Measurements from ENCODE around the gene CEMP1. TPM values are rescaled to one million over a fixed set of nuclear protein-coding genes. Genes with fewer than 3 reads are reported as not detected.

The CEMP1 gene
- total RNA-seq, 1 experiment from 2014 or later: not detected

DNA sequence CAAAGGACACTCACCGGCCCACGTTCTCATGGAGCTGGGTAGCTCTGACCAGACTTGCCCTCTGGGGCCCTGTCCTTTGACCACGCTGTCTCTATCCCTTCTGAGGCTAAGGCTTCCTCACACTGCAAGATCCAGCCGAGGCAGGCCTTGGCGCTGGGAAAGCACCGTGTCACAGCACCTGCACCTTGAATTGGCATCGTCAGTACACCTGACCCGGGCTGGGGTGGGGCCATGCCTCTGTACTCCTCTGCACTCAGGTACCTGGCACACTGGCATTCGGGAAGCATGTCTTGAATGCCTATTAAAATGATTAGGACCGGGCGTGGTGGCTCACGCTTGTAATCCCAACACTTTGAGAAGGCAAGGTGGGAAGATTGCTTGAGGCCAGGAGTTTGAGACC lies 50.3 kb downstream of the CEMP1 start:
- Histone ChIP-seq H3K4me1 (peaks cover 22% of the 10 kb centered on the region), H3K27ac (no peak overlapping the region), H3K27me3 (no peaks in the 10 kb centered on the region), H3K4me3 (no peak overlapping the region), H3K9me3 (replicated peaks) (no peaks in the 10 kb centered on the region), H3K36me3 (no peaks in the 10 kb centered on the region)
- no peak for DNase-seq

Other genes with a start within 250 kb of the CEMP1 start
- gene ABCA3, start 190.7 kb downstream of the CEMP1 start, total RNA-seq (2014; rRNA removed; shearing (Covaris generic)): 0.10 TPM in 2 replicates
- gene CCNF, start 102.0 kb downstream of the CEMP1 start, total RNA-seq (2014; rRNA removed; shearing (Covaris generic)): 52.8 and 54.8 TPM in 2 replicates
- gene TEDC2, start 71.3 kb downstream of the CEMP1 start, total RNA-seq (2014; rRNA removed; shearing (Covaris generic)): 26.0 and 30.9 TPM in 2 replicates
- 5.1 and 5.6 TPM in 2 replicates for gene NTN3, start 60.1 kb downstream of the CEMP1 start, total RNA-seq (2014; rRNA removed; shearing (Covaris generic))
- 19.8 and 21.8 TPM in 2 replicates for gene TBC1D24, start 56.3 kb downstream of the CEMP1 start, total RNA-seq (2014; rRNA removed; shearing (Covaris generic))
- gene ATP6V0C, start 17.5 kb downstream of the CEMP1 start, total RNA-seq (2014; rRNA removed; shearing (Covaris generic)): 28.7 and 28.8 TPM in 2 replicates
- 14.8 and 16.1 TPM in 2 replicates for gene AMDHD2, start 11.0 kb downstream of the CEMP1 start, total RNA-seq (2014; rRNA removed; shearing (Covaris generic))
- 27.9 and 28.0 TPM in 2 replicates for gene PDPK1, start 6.6 kb upstream of the CEMP1 start, total RNA-seq (2014; rRNA removed; shearing (Covaris generic))
- 42.0 and 42.9 TPM in 2 replicates for gene KCTD5, start 151.1 kb upstream of the CEMP1 start, total RNA-seq (2014; rRNA removed; shearing (Covaris generic))
- 0.33 and 0.40 TPM in 2 replicates for gene PRSS27, start 188.8 kb upstream of the CEMP1 start, total RNA-seq (2014; rRNA removed; shearing (Covaris generic))
- gene SRRM2, start 221.2 kb upstream of the CEMP1 start, total RNA-seq (2014; rRNA removed; shearing (Covaris generic)): 85.9 and 107 TPM in 2 replicates
- gene ELOB, start 245.9 kb upstream of the CEMP1 start, total RNA-seq (2014; rRNA removed; shearing (Covaris generic)): 90.5 and 119 TPM in 2 replicates